Measurements from ENCODE around the gene ALKBH4. TPM values are rescaled to one million over a fixed set of nuclear protein-coding genes. Genes with fewer than 3 reads are reported as not detected.
A peak's percentile ranks its signal among the peaks of the same experiment; 100 is the strongest.
"Not testable (repeated sequence)": the region's sequence is repeated elsewhere in the genome, so short reads cannot be mapped to it uniquely, and the experiment has no call there.

Gene ALKBH4
- total RNA-seq, 1 donor from 2014 or later, result 13.2 TPM

- DNase-seq (ENCODE audit: low spot score), result no peak
These were observed 35.3 kb downstream of the ALKBH4 start for GRCh38 chr7:102429141-102429899.

GRCh38 chr7:102427019-102427405 is 37.7 kb downstream of the ALKBH4 start:
- DNase-seq (ENCODE audit: low spot score), result no peak

GRCh38 chr7:102426268-102427018 is 38.2 kb downstream of the ALKBH4 start:
- no peak for DNase-seq (ENCODE audit: low spot score)

- peak; percentile 32 for DNase-seq (ENCODE audit: low spot score)
These were observed 38.9 kb downstream of the ALKBH4 start for GRCh38 chr7:102425639-102426267.

GRCh38 chr7:102424787-102425218 is 39.9 kb downstream of the ALKBH4 start:
- no peak for DNase-seq (ENCODE audit: low spot score)

DNA sequence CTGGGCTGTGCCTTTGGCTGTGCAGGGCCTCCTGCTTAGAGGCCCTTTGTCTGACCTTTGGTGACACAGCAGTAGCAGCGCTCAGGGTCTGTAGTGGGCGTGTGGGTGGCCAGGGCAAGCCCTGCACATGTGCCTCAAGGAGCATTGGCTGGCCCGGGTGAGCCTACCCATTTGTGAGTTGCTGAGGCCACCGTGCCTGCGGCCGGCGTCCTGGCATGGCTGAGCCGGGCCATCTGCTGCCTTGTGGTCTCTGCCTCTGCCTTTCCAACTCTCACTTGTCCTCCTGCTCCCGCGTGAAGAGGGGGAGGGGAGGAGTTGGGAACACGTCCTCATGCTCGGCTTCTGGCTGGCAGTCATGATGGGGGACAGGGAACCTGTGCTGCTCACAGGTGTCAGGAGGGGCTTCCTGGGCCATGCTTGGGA is 40.5 kb downstream of the ALKBH4 start:
- DNase-seq (ENCODE audit: low spot score), result no peak

GRCh38 chr7:102421706-102422240 is 42.9 kb downstream of the ALKBH4 start:
- DNase-seq (ENCODE audit: low spot score), result no peak

DNA sequence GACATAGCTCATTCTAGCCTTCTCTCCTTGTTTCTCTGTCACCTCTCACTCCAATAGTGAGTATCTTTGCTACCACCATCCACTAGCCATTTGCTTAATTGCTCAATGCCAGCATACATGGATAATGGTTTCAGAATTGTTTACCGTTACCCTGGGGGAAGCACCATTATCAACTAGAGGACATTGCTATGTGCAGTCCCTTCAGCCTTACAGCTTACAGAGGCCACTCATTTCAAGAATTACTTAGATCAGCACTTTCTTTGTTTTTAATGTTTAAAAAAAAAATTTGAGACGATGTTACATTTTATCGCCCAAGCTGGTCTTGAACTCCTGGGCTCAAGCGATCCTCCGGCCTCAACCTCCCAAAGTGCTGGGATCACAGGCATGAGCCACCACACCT is 46.1 kb downstream of the ALKBH4 start:
- no peak for DNase-seq (ENCODE audit: low spot score)

- DNase-seq (ENCODE audit: low spot score), result no peak
These were observed 47.6 kb downstream of the ALKBH4 start for GRCh38 chr7:102417105-102417504.

DNA sequence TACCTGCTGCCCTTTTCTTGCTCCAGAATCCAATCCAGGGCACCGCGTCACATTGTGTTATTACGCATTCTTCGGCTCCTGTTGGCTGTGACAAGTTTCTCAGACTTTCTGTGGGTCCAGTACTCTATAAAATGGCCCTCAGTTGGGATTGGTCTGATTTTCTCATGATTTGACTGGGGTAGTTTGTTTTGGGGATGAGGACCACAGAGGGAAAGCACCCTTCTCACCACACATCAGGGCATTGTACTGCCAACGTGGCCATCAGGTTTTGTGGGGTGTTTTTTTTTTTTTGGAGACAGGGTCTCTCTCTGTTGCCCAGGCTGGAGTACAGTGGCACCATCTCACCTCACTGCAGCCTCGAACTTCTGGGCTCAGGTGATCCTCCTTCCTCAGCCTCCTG is 48.3 kb downstream of the ALKBH4 start:
- no peak for DNase-seq (ENCODE audit: low spot score)

GRCh38 chr7:102415685-102416225 is 48.9 kb downstream of the ALKBH4 start:
- no peak for DNase-seq (ENCODE audit: low spot score)

DNA sequence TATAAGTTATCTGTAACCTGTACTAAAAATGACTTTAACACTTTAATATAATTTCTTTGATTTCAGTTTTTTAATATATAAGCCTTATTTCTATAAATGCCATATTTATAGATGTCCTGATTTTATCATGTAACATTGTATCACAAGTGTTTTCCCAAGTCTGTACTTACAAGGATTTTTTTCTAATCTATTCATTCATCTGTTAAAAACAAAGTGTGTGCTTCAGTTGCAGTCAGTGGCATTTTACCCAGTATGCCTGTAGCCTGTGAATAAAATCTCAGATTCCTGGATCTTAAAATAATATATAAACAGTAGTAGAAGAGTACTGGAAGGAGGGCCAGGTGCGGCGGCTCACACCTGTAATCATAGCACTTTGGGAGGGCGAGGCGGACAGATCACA is 51.1 kb downstream of the ALKBH4 start:
- DNase-seq (ENCODE audit: low spot score), result no peak

GRCh38 chr7:102413091-102413490 is 51.6 kb downstream of the ALKBH4 start:
- DNase-seq (ENCODE audit: low spot score), result no peak

GRCh38 chr7:102412548-102412947 is 52.1 kb downstream of the ALKBH4 start:
- DNase-seq (ENCODE audit: low spot score), result no peak

DNA sequence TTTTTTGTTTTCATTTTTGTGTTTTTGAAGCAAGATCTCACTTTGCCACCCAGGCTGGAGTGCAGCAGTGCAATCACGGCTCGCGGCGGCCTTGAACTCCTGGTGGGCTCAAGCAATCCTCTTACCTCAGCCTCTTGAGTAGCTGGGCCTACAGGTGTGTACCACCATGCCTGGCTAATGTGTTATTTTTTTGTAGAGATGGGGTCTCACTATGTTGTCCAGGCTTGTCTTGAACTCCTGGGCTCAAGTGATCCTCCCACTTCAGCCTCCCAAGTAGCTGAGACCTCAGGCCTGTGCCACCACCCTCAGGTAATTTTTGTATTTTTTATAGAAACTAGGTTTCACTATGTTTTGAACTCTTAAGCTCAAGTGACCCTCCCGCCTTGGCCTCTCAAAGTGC is 53.7 kb downstream of the ALKBH4 start:
- DNase-seq (ENCODE audit: low spot score), result no peak

GRCh38 chr7:102410123-102410522 is 54.5 kb downstream of the ALKBH4 start:
- no peak for DNase-seq (ENCODE audit: low spot score)

GRCh38 chr7:102409340-102409739 is 55.3 kb downstream of the ALKBH4 start:
- no peak for DNase-seq (ENCODE audit: low spot score)

- DNase-seq (ENCODE audit: low spot score), result not testable (repeated sequence)
These were observed 56.1 kb downstream of the ALKBH4 start for GRCh38 chr7:102408530-102408929.

- no peak for DNase-seq (ENCODE audit: low spot score)
These were observed 56.8 kb downstream of the ALKBH4 start for GRCh38 chr7:102407910-102408309.

Data from mucosa of gallbladder (tissue), 1 donor.